Colonic mucosa (tissue), 4 donors: Measurements from ENCODE around the gene JUN. TPM values are rescaled to one million over a fixed set of nuclear protein-coding genes. Genes with fewer than 3 reads are reported as not detected.

Experiments used
- DNase-seq: peaks from one replicate; pipeline ENCODE4 v3.0.0-alpha.2; 2020
- H3K27ac ChIP-seq: fragments of 200-600 bp; one replicate; pipeline ENCODE4 v1.8.0; 2021
- H3K27me3 ChIP-seq: fragments of 200-600 bp; one replicate; pipeline ENCODE4 v1.8.0; 2021
- H3K36me3 ChIP-seq: fragments of 200-600 bp; one replicate; pipeline ENCODE4 v1.8.0; 2021
- H3K4me1 ChIP-seq: fragments of 200-600 bp; one replicate; pipeline ENCODE4 v1.8.0; 2021; ENCODE audit warnings: mild to moderate bottlenecking
- H3K4me3 ChIP-seq: fragments of 200-600 bp; one replicate; pipeline ENCODE4 v1.8.0; 2021
- H3K9ac ChIP-seq, 2 donors: one replicate each; pipeline ENCODE4 v1.7.0; 2013; ENCODE audit warnings: control low read depth in 2 of 2, low read depth in 2 of 2, low read length in 2 of 2
- H3K9me3 ChIP-seq: fragments of 200-600 bp; one replicate; pipeline ENCODE4 v1.8.0; 2021
- intact Hi-C: fragments of 100-400 bp; cut with DNase I; formaldehyde crosslinking; loops from one replicate; pipeline ENCODE4 v1.14.1; 2022
- total RNA-seq, 2 donors: library from RNA; stranded (reverse); fragmentation: NEBNext Ultra II Directional in 1 of 2; extraction: Animal tissue kit (Norgen Biotek cat#: 25700) in 1 of 2; gene quantifications; one replicate each; pipeline ENCODE4 v1.2.1, GENCODE V29; 2021
- TF ChIP-seq, protein P1 (sequence below): fragments of 200-600 bp; IDR thresholded peaks from one replicate; pipeline ENCODE4 v1.8.0; 2022; ENCODE audit warnings: antibody characterized with exemption, mild to moderate bottlenecking
- donor health status: healthy.
- donor health status: DM: no; HTN: no; CAD: no.
- donor health status: DM: no; HTN: no; CAD: no.

JUN gene
- total RNA-seq, 2 donors from 2014 or later: 94.1 to 137 TPM

DNA sequence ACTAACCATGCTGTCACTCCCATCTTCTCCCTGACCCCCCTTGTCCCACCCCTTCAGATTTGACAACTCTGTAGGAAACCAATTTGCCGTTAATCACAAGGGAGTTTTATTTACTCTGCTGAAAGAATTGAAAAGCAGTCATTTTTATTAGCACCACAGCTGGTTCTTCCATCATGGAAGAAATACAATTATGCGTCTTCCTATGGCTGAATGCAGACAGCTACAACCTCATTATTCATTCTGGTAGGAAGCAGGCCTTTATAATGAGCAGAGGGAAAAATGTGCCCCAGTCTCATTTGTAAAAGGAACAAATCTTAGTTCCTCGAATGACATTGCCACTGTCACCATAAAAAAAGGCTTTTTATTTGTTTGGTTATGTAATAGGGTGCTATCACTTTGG is 35.2 kb downstream of the JUN start:
- Histone ChIP-seq H3K27ac (no peak overlapping the region), H3K36me3 (no peaks in the 10 kb centered on the region), H3K4me1 (no peaks in the 10 kb centered on the region), H3K9me3 (no peaks in the 10 kb centered on the region), H3K9ac (no peak overlapping the region), H3K4me3 (no peak overlapping the region), H3K27me3 (no peaks in the 10 kb centered on the region)
- TF ChIP-seq, protein P1, sequence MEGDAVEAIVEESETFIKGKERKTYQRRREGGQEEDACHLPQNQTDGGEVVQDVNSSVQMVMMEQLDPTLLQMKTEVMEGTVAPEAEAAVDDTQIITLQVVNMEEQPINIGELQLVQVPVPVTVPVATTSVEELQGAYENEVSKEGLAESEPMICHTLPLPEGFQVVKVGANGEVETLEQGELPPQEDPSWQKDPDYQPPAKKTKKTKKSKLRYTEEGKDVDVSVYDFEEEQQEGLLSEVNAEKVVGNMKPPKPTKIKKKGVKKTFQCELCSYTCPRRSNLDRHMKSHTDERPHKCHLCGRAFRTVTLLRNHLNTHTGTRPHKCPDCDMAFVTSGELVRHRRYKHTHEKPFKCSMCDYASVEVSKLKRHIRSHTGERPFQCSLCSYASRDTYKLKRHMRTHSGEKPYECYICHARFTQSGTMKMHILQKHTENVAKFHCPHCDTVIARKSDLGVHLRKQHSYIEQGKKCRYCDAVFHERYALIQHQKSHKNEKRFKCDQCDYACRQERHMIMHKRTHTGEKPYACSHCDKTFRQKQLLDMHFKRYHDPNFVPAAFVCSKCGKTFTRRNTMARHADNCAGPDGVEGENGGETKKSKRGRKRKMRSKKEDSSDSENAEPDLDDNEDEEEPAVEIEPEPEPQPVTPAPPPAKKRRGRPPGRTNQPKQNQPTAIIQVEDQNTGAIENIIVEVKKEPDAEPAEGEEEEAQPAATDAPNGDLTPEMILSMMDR: no peak
- intact Hi-C loops: no loop called here
- DNase-seq: no peak

DNA sequence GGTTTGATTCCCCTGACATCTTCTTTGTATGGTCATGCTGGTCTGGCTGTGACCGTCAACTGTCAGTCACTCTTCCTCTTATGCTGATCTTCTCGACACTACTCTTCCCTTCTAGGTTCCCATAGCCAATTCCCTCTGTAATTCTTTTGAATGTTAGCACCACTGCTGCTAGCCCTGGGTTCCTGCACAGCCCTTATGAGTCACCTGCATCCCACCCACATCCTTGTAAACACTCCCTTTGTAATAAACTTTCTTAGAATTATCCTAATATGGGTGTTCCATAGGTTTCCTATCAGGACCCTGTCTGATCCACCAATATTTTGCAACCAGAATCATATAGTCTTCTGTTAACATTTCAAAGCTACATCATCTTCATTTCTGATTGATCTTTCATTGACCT is 37.1 kb downstream of the JUN start:
- intact Hi-C loops: no loop called here

DNA sequence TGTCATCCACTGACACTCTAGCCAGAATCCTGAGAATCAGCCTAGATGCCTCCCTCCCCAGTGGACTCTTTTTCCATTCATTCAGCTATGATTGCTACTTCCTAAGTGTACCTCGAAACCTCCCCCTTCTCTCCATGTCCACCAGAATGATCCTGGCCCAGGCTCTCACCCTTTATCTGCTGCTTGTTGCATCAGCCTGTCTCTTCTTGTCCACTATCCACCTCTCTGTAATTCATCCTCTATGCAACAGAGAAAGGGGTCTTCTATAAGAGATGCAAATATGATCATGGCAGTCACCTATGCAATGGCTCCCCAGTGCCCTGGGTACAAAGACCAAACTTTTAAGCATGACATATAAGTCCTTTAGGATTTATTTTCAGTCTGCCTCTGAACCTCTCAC is 37.7 kb downstream of the JUN start:
- intact Hi-C loops: no loop called here
- H3K9ac ChIP-seq: no peak overlapping the region
- H3K27ac ChIP-seq: no peak overlapping the region
- DNase-seq: no peak
- no peaks in the 10 kb centered on the region for H3K36me3 ChIP-seq
- no peaks in the 10 kb centered on the region for H3K27me3 ChIP-seq
- H3K9me3 ChIP-seq: no peaks in the 10 kb centered on the region
- TF ChIP-seq, protein P1: no peak
- H3K4me1 ChIP-seq: no peaks in the 10 kb centered on the region
- H3K4me3 ChIP-seq: no peak overlapping the region

More for the DNA sequence above, 37.1 kb downstream of the JUN start:
- Histone ChIP-seq H3K9me3 (no peaks in the 10 kb centered on the region), H3K27ac (no peak overlapping the region), H3K9ac (no peak overlapping the region), H3K4me1 (no peaks in the 10 kb centered on the region), H3K27me3 (no peaks in the 10 kb centered on the region), H3K36me3 (no peaks in the 10 kb centered on the region), H3K4me3 (no peak overlapping the region)
- TF ChIP-seq, protein P1: no peak
- DNase-seq: no peak

DNA sequence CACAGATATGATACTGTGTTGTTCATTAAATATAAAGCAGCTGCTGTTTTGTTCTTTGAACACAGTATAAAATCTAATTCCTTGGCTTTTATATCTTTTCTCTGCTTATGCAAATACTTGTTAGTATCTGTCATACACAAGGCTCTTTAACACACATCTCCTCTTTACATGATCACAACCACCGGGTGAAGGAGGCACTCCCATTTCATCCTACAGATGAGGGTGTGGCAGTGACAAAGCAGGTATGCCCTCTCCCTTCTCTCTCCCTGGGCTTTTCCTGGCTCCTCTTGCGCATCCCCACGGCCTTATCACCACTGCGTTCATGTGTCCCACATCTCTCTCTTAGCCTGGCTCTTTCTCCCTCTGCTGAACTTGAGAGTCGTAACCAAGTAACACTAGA is 38.2 kb downstream of the JUN start:
- Histone ChIP-seq H3K27ac (no peak overlapping the region), H3K27me3 (no peaks in the 10 kb centered on the region), H3K4me1 (no peaks in the 10 kb centered on the region), H3K9ac (no peak overlapping the region), H3K9me3 (no peaks in the 10 kb centered on the region), H3K4me3 (no peak overlapping the region), H3K36me3 (no peaks in the 10 kb centered on the region)
- DNase-seq: no peak
- intact Hi-C loops: no loop called here
- TF ChIP-seq, protein P1: no peak

DNA sequence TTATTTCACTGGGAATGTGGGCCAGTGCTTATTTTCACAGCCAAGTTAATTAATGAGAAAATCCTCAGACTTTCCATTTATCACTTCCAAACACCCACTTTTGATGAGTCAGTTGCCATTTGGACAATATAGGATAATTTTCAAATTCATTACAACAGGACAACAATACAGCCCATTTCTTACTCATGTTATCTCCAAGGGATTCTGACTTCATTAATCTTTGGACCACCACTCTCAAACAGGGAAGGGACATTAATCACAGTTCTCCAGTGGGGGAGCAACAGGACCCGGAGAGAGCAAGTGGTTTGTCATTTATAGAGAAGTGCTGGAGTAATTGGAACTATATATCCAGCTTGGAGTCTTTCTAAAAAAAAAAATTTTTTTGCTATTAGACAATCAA is 38.7 kb downstream of the JUN start:
- TF ChIP-seq, protein P1: no peak
- intact Hi-C loops: no loop called here
- no peaks in the 10 kb centered on the region for H3K4me1 ChIP-seq

More for the DNA sequence above, 38.7 kb downstream of the JUN start:
- Histone ChIP-seq H3K9ac (no peak overlapping the region), H3K9me3 (no peaks in the 10 kb centered on the region), H3K36me3 (no peaks in the 10 kb centered on the region), H3K27ac (no peak overlapping the region), H3K4me3 (no peak overlapping the region), H3K27me3 (no peaks in the 10 kb centered on the region)
- no peak for DNase-seq
